GM13977 (cell line): ENCODE data around the gene KRT79.

Source experiments
- DNase-seq: peaks from one replicate; pipeline ENCODE4 v3.0.0; 2012; ENCODE audit warnings: low spot score
- in situ Hi-C: fragments of 300-500 bp; cut with MboI; formaldehyde crosslinking; loops from one replicate; pipeline ENCODE4 v1.12.0; 2022; ENCODE audit warnings: low sequenced_read_pairs, low pct_unique_long_range_greater_than_20kb, mixed read lengths, inconsistent platforms; ENCODE audit not compliant: unreplicated experiment
- TF ChIP-seq, protein P1 (sequence below): IDR thresholded peaks from 2 replicates; pipeline ENCODE4 v1.5.1; 2012; ENCODE audit warnings: mild to moderate bottlenecking, control low read depth; ENCODE audit not compliant: insufficient read depth; ENCODE audit errors: extremely low read depth, missing control alignments

Gene KRT79

GRCh38 chr12:52838609-52839435 lies 4.7 kb upstream of the KRT79 start:
- TF ChIP-seq, protein P1, sequence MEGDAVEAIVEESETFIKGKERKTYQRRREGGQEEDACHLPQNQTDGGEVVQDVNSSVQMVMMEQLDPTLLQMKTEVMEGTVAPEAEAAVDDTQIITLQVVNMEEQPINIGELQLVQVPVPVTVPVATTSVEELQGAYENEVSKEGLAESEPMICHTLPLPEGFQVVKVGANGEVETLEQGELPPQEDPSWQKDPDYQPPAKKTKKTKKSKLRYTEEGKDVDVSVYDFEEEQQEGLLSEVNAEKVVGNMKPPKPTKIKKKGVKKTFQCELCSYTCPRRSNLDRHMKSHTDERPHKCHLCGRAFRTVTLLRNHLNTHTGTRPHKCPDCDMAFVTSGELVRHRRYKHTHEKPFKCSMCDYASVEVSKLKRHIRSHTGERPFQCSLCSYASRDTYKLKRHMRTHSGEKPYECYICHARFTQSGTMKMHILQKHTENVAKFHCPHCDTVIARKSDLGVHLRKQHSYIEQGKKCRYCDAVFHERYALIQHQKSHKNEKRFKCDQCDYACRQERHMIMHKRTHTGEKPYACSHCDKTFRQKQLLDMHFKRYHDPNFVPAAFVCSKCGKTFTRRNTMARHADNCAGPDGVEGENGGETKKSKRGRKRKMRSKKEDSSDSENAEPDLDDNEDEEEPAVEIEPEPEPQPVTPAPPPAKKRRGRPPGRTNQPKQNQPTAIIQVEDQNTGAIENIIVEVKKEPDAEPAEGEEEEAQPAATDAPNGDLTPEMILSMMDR = no peak
- in situ Hi-C loops = no loop called here
- DNase-seq = no peak

GRCh38 chr12:52837781-52838608 lies 3.9 kb upstream of the KRT79 start:
- TF ChIP-seq, protein P1 = no peak
- DNase-seq = no peak
- in situ Hi-C loops = no loop called here

GRCh38 chr12:52837413-52837741 lies 3.3 kb upstream of the KRT79 start:
- DNase-seq = no peak

GRCh38 chr12:52836491-52837412 lies 2.6 kb upstream of the KRT79 start:
- in situ Hi-C loops = no loop called here
- TF ChIP-seq, protein P1 = no peak
- DNase-seq = no peak

More at GRCh38 chr12:52837413-52837741, 3.3 kb upstream of the KRT79 start:
- in situ Hi-C loops = no loop called here
- TF ChIP-seq, protein P1 = no peak

DNA sequence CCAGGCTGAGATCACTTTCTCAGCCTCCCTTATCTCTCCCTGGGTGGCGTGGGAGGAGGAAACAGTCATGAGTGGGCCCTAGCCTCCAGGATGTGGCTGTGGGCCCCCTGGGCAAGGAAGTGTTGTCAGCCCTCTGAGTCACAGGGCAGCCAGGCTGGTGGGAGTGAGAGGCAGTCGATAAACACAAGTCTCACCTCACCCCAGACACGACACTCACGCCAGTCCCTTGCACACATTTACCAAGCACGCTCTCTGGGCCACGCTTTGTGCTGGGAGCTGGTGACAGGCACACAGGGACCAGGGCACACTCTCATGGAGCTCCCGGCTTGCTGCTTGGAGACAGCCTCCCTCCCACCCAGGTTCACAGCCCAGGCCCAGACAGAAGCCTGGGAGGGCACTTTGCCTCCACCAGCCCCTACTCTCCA lies 1.9 kb upstream of the KRT79 start:
- TF ChIP-seq, protein P1 = no peak
- in situ Hi-C loops = no loop called here
- no peak for DNase-seq
